H9 (cell line): ENCODE data around the gene DLG5. TPM values are rescaled to one million over a fixed set of nuclear protein-coding genes. Genes with fewer than 3 reads are reported as not detected.

Experiments used
- DNase-seq: peaks from one replicate; pipeline ENCODE4 v3.0.0-alpha.2; 2017
- H2AFZ ChIP-seq: one replicate; pipeline ENCODE4 v1.6.1; 2013; ENCODE audit warnings: mild to moderate bottlenecking, low read length, control low read depth, moderate library complexity
- H2AK5ac ChIP-seq: 2 replicates; pipeline ENCODE4 v1.6.1; 2013; ENCODE audit warnings: low read length, control low read depth, mixed read lengths; ENCODE audit not compliant: insufficient read length
- H2BK120ac ChIP-seq: one replicate; pipeline ENCODE4 v1.6.1; 2013; ENCODE audit warnings: low read depth, mild to moderate bottlenecking, low read length, control low read depth, inconsistent platforms; ENCODE audit not compliant: poor library complexity, severe bottlenecking
- H2BK12ac ChIP-seq: 2 replicates; pipeline ENCODE4 v1.6.1; 2013; ENCODE audit warnings: low read length, control low read depth, mixed read lengths, low read depth; ENCODE audit not compliant: insufficient read length
- H2BK15ac ChIP-seq: 2 replicates; pipeline ENCODE4 v1.6.1; 2013; ENCODE audit warnings: low read depth, low read length, control low read depth
- H2BK20ac ChIP-seq: one replicate; pipeline ENCODE4 v1.6.1; 2013; ENCODE audit warnings: low read depth, mild to moderate bottlenecking, low read length, control low read depth, inconsistent platforms; ENCODE audit not compliant: poor library complexity, severe bottlenecking
- H2BK5ac ChIP-seq: 2 replicates; pipeline ENCODE4 v1.6.1; 2013; ENCODE audit warnings: low read length, control low read depth, mixed read lengths; ENCODE audit not compliant: insufficient read length
- H3K14ac ChIP-seq: 2 replicates; pipeline ENCODE4 v1.6.1; 2013; ENCODE audit warnings: low read length, control low read depth; ENCODE audit not compliant: insufficient read depth
- H3K18ac ChIP-seq: 2 replicates; pipeline ENCODE4 v1.6.1; 2013; ENCODE audit warnings: low read depth, mild to moderate bottlenecking, mixed read lengths, low read length, control low read depth; ENCODE audit not compliant: insufficient read length
- H3K23ac ChIP-seq: 2 replicates; pipeline ENCODE4 v1.6.1; 2013; ENCODE audit warnings: low read length, control low read depth, mixed read lengths, low read depth; ENCODE audit not compliant: insufficient read length
- H3K23me2 ChIP-seq: 2 replicates; pipeline ENCODE4 v1.6.1; 2013; ENCODE audit warnings: low read depth, mild to moderate bottlenecking, mixed read lengths, low read length, control low read depth; ENCODE audit not compliant: insufficient read length, poor library complexity, severe bottlenecking
- H3K27ac ChIP-seq: 2 replicates; pipeline ENCODE4 v1.5.1; 2013; ENCODE audit warnings: low read length, control low read depth, mixed read lengths, low read depth; ENCODE audit not compliant: insufficient read length
- H3K27me3 ChIP-seq: 2 replicates; pipeline ENCODE4 v1.6.1; 2013; ENCODE audit warnings: low read length, control low read depth, inconsistent platforms; ENCODE audit not compliant: insufficient read depth
- H3K4ac ChIP-seq: 2 replicates; pipeline ENCODE4 v1.6.1; 2013; ENCODE audit warnings: low read depth, mild to moderate bottlenecking, control low read depth, inconsistent platforms, low read length, moderate library complexity
- H3K4me1 ChIP-seq: 2 replicates; pipeline ENCODE4 v1.6.1; 2013; ENCODE audit warnings: low read length, control low read depth, inconsistent platforms; ENCODE audit not compliant: insufficient read depth
- H3K4me2 ChIP-seq: 2 replicates; pipeline ENCODE4 v1.6.1; 2013; ENCODE audit warnings: low read length, control low read depth, mixed read lengths; ENCODE audit not compliant: insufficient read length, insufficient read depth
- H3K56ac ChIP-seq: 2 replicates; pipeline ENCODE4 v1.6.1; 2013; ENCODE audit warnings: low read depth, mild to moderate bottlenecking, mixed read lengths, low read length, control low read depth; ENCODE audit not compliant: insufficient read length
- H3K79me1 ChIP-seq: 2 replicates; pipeline ENCODE4 v1.6.1; 2013; ENCODE audit warnings: low read depth, mild to moderate bottlenecking, moderate library complexity, low read length, control low read depth, inconsistent platforms; ENCODE audit not compliant: insufficient read depth, poor library complexity, severe bottlenecking
- H3K79me2 ChIP-seq: 2 replicates; pipeline ENCODE4 v1.6.1; 2013; ENCODE audit warnings: low read length, control low read depth, inconsistent platforms; ENCODE audit not compliant: insufficient read depth
- H3K9ac ChIP-seq: 2 replicates; pipeline ENCODE4 v1.6.1; 2013; ENCODE audit warnings: low read length, control low read depth, mixed read lengths; ENCODE audit not compliant: insufficient read length; ENCODE audit errors: extremely low read depth
- H3K9me3 ChIP-seq: one replicate; pipeline ENCODE4 v1.6.1; 2013; ENCODE audit warnings: low read depth, low read length, inconsistent platforms; ENCODE audit not compliant: control insufficient read depth
- H3T11ph ChIP-seq: one replicate; pipeline ENCODE4 v1.6.1; 2013; ENCODE audit warnings: mild to moderate bottlenecking, low read length, control low read depth, inconsistent platforms
- H4K20me1 ChIP-seq: one replicate; pipeline ENCODE4 v1.6.1; 2013; ENCODE audit not compliant: control insufficient read depth, insufficient read length, insufficient read depth
- H4K5ac ChIP-seq: 2 replicates; pipeline ENCODE4 v1.6.1; 2013; ENCODE audit warnings: low read depth, mild to moderate bottlenecking, mixed read lengths, low read length, control low read depth; ENCODE audit not compliant: insufficient read length
- H4K8ac ChIP-seq: replicated peaks from 2 replicates; pipeline ENCODE4 v1.6.1; 2013; ENCODE audit warnings: low read length, control low read depth, mixed read lengths, low read depth; ENCODE audit not compliant: insufficient read length
- H4K91ac ChIP-seq: 2 replicates; pipeline ENCODE4 v1.6.1; 2013; ENCODE audit warnings: low read depth, mild to moderate bottlenecking, moderate library complexity, mixed read lengths, low read length, control low read depth; ENCODE audit not compliant: insufficient read length
- H3K27ac Mint-ChIP-seq, 3 experiments: 2 replicates in 2 of 3; 3 replicates in 1 of 3; pipeline ENCODE4 v1.8.0; 2020 to 2021; ENCODE audit warnings: mixed read lengths in 3 of 3, mild to moderate bottlenecking in 1 of 3, moderate library complexity in 1 of 3
- H3K27me3 Mint-ChIP-seq: 2 replicates; pipeline ENCODE4 v1.8.0; 2021; ENCODE audit warnings: low read depth, mild to moderate bottlenecking, moderate library complexity, mixed read lengths
- H3K36me3 Mint-ChIP-seq, 3 experiments: 2 replicates in 2 of 3; 3 replicates in 1 of 3; pipeline ENCODE4 v1.8.0; 2020 to 2021; ENCODE audit warnings: low read depth in 3 of 3, mixed read lengths in 3 of 3; ENCODE audit not compliant: insufficient read depth in 1 of 3
- H3K4me1 Mint-ChIP-seq, 2 experiments: 2 replicates each; pipeline ENCODE4 v1.8.0; 2020; ENCODE audit warnings: mixed read lengths in 2 of 2
- H3K4me3 Mint-ChIP-seq, 2 experiments: 2 replicates in 1 of 2; 3 replicates in 1 of 2; pipeline ENCODE4 v1.8.0; 2020 to 2021; ENCODE audit warnings: mild to moderate bottlenecking in 2 of 2, mixed read lengths in 2 of 2, moderate library complexity in 1 of 2
- H3K9me3 Mint-ChIP-seq, 2 experiments: 2 replicates in 1 of 2; 3 replicates in 1 of 2; pipeline ENCODE4 v1.8.0; 2020; ENCODE audit warnings: mild to moderate bottlenecking in 2 of 2, mixed read lengths in 2 of 2, moderate library complexity in 1 of 2
- WGBS: extraction: QIAGEN DNeasy Blood & Tissue Kit; methylation state at CpG from one replicate; pipeline ENCODE4 v1.1.7; 2013; ENCODE audit warnings: missing lambda C conversion rate, low lambda C conversion rate, mixed read lengths; ENCODE audit not compliant: insufficient read length; ENCODE audit errors: extremely low coverage; 5-methylcytosine and 5-hydroxymethylcytosine counted together
- total RNA-seq: library from RNA; stranded (reverse); gene quantifications from 2 replicates; pipeline ENCODE4 v1.2.1, GENCODE V29; 2021
- TF ChIP-seq, protein P1 (sequence below): fragments of 200-600 bp; sonication (generic); conservative IDR thresholded peaks from 3 replicates; pipeline ENCODE4 v1.8.0; 2021; ENCODE audit warnings: antibody characterized with exemption, mild to moderate bottlenecking

Gene DLG5
- total RNA-seq, 1 experiment from 2014 or later = 67.4 TPM

DNA sequence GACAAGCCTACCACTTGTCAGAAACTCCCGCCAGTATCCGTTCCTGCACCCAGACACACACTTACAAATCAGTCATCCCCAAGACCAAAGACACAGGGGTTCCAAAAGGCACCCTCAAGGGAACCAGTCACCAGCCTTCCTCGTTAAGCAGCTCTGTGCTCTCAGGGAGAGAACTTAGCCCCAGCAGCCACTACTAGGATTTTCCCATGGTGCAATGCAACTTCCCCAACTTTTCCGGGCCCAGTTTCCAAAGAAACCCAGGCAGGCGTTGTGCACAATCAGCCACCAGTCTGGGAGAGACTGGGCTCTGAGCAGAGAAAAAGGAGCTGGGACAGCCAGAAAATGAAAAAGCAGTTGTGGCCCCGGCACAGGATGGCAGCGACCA lies 1.2 kb downstream of the DLG5 start:
- H2BK120ac ChIP-seq = no peak overlapping the region
- 0 out of 2 replicates have a peak overlapping the region, but pooled peaks have one; percentile 96 for H3K14ac ChIP-seq
- H3K18ac ChIP-seq = no peak overlapping the region
- H3K23ac ChIP-seq = no peak overlapping the region
- H3K23me2 ChIP-seq = peaks cover 9% of the 10 kb centered on the region
- no peak overlapping the region for H3K4ac ChIP-seq
- no peaks in the 10 kb centered on the region for H4K20me1 ChIP-seq
- no peak overlapping the region for H2BK12ac ChIP-seq
- TF ChIP-seq, protein P1, sequence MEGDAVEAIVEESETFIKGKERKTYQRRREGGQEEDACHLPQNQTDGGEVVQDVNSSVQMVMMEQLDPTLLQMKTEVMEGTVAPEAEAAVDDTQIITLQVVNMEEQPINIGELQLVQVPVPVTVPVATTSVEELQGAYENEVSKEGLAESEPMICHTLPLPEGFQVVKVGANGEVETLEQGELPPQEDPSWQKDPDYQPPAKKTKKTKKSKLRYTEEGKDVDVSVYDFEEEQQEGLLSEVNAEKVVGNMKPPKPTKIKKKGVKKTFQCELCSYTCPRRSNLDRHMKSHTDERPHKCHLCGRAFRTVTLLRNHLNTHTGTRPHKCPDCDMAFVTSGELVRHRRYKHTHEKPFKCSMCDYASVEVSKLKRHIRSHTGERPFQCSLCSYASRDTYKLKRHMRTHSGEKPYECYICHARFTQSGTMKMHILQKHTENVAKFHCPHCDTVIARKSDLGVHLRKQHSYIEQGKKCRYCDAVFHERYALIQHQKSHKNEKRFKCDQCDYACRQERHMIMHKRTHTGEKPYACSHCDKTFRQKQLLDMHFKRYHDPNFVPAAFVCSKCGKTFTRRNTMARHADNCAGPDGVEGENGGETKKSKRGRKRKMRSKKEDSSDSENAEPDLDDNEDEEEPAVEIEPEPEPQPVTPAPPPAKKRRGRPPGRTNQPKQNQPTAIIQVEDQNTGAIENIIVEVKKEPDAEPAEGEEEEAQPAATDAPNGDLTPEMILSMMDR = no peak
- peaks cover 39% of the 10 kb centered on the region; the same call in 1 of the 2 replicates for H3K79me2 ChIP-seq
- Mint-ChIP-seq H3K9me3 (peaks cover 0 to 5% of the 10 kb centered on the region in 2 experiments; a peak in 1 of 5 replicates), H3K27me3 (peaks cover 12% of the 10 kb centered on the region), H3K4me1 (peaks cover 43 to 54% of the 10 kb centered on the region in 2 experiments), H3K36me3 (peaks cover 0 to 10% (median 7%) of the 10 kb centered on the region in 3 experiments; a peak in 6 of 7 replicates), H3K27ac (no peak overlapping the region; a peak in 1 of 7 replicates), H3K4me3 (peak overlapping the region; percentile 76 to 79)
- H4K91ac ChIP-seq = no peak overlapping the region
- no CpG with 5 or more reads among the region's 7 CpGs for WGBS
- H3K79me1 ChIP-seq = no peaks in the 10 kb centered on the region
- no peaks in the 10 kb centered on the region for H3K27me3 ChIP-seq
- H2BK5ac ChIP-seq = no peak overlapping the region
- H3K4me1 ChIP-seq = peaks cover 2% of the 10 kb centered on the region; the same call in 1 of the 2 replicates
- H3K27ac ChIP-seq = no peak overlapping the region
- DNase-seq = no peak
- H3K56ac ChIP-seq = no peak overlapping the region
- no peak overlapping the region for H3T11ph ChIP-seq
- H2AK5ac ChIP-seq = no peak overlapping the region
- H4K8ac ChIP-seq = no peak overlapping the region
- H3K9ac ChIP-seq = peak overlapping the region; percentile 20
- H2BK20ac ChIP-seq = no peak overlapping the region
- no peak overlapping the region for H2AFZ ChIP-seq
- no peaks in the 10 kb centered on the region for H3K9me3 ChIP-seq
- H4K5ac ChIP-seq = no peak overlapping the region
- H2BK15ac ChIP-seq = no peak overlapping the region
- peak overlapping the region; percentile 22 for H3K4me2 ChIP-seq
